GM23248 (cell line): ENCODE measurements around the gene CACNB4. TPM values are rescaled to one million over a fixed set of nuclear protein-coding genes. Genes with fewer than 3 reads are reported as not detected.

Experiments used
- DNase-seq: peaks from one replicate; pipeline ENCODE4 v3.0.0-alpha.2; 2015
- H2AFZ ChIP-seq: fragments of 200-600 bp; sonication (generic); 2 replicates; pipeline ENCODE4 v1.6.1; 2016; ENCODE audit warnings: antibody characterized with exemption
- H3F3A ChIP-seq: fragments of 200-600 bp; sonication (generic); 2 replicates; pipeline ENCODE4 v1.6.1; 2016; ENCODE audit warnings: mild to moderate bottlenecking, antibody characterized with exemption, mixed run types; ENCODE audit not compliant: insufficient read depth
- H3K27ac ChIP-seq: fragments of 200-600 bp; sonication (generic); 2 replicates; pipeline ENCODE4 v1.5.1; 2016; ENCODE audit warnings: mild to moderate bottlenecking
- H3K27me3 ChIP-seq: fragments of 200-600 bp; sonication (generic); replicated peaks from 2 replicates; pipeline ENCODE4 v1.6.1; 2016; ENCODE audit warnings: mild to moderate bottlenecking; ENCODE audit not compliant: insufficient read depth
- H3K36me3 ChIP-seq: fragments of 200-600 bp; sonication (generic); 2 replicates; pipeline ENCODE4 v1.6.1; 2016; ENCODE audit warnings: low read depth, mild to moderate bottlenecking
- H3K4me1 ChIP-seq: fragments of 200-600 bp; sonication (generic); 2 replicates; pipeline ENCODE4 v1.6.1; 2016; ENCODE audit warnings: mild to moderate bottlenecking; ENCODE audit not compliant: insufficient read depth
- H3K4me2 ChIP-seq: fragments of 200-600 bp; sonication (generic); one replicate; pipeline ENCODE4 v1.6.1; 2016; ENCODE audit warnings: mild to moderate bottlenecking; ENCODE audit not compliant: unreplicated experiment
- H3K4me3 ChIP-seq: fragments of 200-600 bp; sonication (generic); 2 replicates; pipeline ENCODE4 v1.5.1; 2016; ENCODE audit warnings: mild to moderate bottlenecking
- H3K79me2 ChIP-seq: fragments of 200-600 bp; sonication (generic); 2 replicates; pipeline ENCODE4 v1.6.1; 2016; ENCODE audit warnings: mild to moderate bottlenecking; ENCODE audit not compliant: insufficient read depth
- H3K9ac ChIP-seq: fragments of 200-600 bp; sonication (generic); 2 replicates; pipeline ENCODE4 v1.6.1; 2016; ENCODE audit warnings: mild to moderate bottlenecking
- H3K9me2 ChIP-seq: fragments of 200-600 bp; sonication (generic); 2 replicates; pipeline ENCODE4 v1.6.1; 2016; ENCODE audit warnings: mixed run types, mild to moderate bottlenecking, moderate library complexity; ENCODE audit not compliant: insufficient read depth
- H3K9me3 ChIP-seq: fragments of 200-600 bp; sonication (generic); one replicate; pipeline ENCODE4 v1.6.1; 2017; ENCODE audit warnings: low read depth
- H4K20me1 ChIP-seq: fragments of 200-600 bp; sonication (generic); 2 replicates; pipeline ENCODE4 v1.6.0; 2016; ENCODE audit not compliant: insufficient read depth
- EZH2 ChIP-seq: fragments of 200-600 bp; sonication (generic); IDR thresholded peaks from 2 replicates; pipeline ENCODE4 v1.6.1; 2018; ENCODE audit warnings: antibody characterized with exemption, mild to moderate bottlenecking; ENCODE audit not compliant: insufficient read depth, poor library complexity, severe bottlenecking
- EZH2phosphoT487 ChIP-seq: fragments of 200-600 bp; sonication (generic); IDR thresholded peaks from 2 replicates; pipeline ENCODE4 v1.6.1; 2018; ENCODE audit warnings: antibody characterized with exemption, moderate library complexity, mild to moderate bottlenecking, low read depth; ENCODE audit not compliant: insufficient read depth
- WGBS, 2 experiments: methylation state at CpG; one replicate each; pipeline ENCODE4 v1.1.6; 2015 to 2017; ENCODE audit warnings: low lambda C conversion rate in 2 of 2, low coverage in 1 of 2; ENCODE audit errors: missing lambda C conversion rate in 2 of 2; 5-methylcytosine and 5-hydroxymethylcytosine counted together
- in situ Hi-C: fragments of 300-500 bp; cut with MboI; formaldehyde crosslinking; loops from 2 replicates; pipeline ENCODE4 v1.15.0; 2020
- polyA plus RNA-seq: library from polyadenylated mRNA; unstranded; fragments of >200 nt; fragmentation: Nextera tagmentation; extraction: Ambion mirVana; gene quantifications from 2 replicates; pipeline ENCODE4 v1.2.1, GENCODE V29; 2016
- total RNA-seq: library from RNA; depleted of rRNA; stranded (reverse); fragments of >200 nt; shearing (Covaris generic); gene quantifications from 2 replicates; pipeline ENCODE4 v1.2.3, GENCODE V29; 2014

Gene CACNB4
- total and polyA plus RNA-seq, 2 experiments from 2014 or later = 0.05 to 0.11 TPM

DNA sequence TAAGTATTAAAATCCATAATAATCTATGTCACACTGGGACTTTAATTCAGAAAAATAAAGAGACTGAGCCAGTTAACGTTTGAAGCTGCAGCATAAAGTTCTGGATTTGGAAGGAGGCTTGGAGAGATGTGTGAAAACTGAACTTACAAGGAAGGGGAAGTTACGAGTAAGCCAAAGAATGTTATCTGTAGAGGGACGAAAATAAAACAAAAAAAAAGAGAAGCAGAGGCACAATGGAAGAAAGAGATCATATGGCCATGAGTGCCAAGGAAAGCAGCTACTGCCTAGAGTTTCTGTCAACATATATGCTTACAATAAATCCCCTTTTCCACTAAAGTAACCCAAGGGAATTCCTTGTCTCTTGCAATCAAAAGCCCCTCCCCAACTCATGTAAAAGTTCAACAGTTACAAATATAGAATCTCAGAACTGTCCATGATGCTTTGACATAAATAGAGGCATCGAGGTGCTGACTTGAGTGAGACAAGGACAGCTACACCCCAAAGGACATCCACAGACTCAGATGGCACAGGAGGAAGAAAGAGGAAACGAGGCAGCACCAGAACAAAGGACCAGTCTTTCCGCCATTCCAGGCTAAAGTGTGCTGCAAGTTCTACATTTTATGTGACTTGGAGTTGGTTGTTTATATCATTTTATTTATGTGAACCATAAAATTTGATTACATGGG is 254.5 kb downstream of the CACNB4 start:
- H3K4me1 ChIP-seq = no peaks in the 10 kb centered on the region
- no peak overlapping the region for H2AFZ ChIP-seq
- no peaks in the 10 kb centered on the region for H3K36me3 ChIP-seq
- no peak for DNase-seq
- H4K20me1 ChIP-seq = no peaks in the 10 kb centered on the region
- H3K9me2 ChIP-seq = no peaks in the 10 kb centered on the region
- in situ Hi-C loops = no loop called here
- no peaks in the 10 kb centered on the region for H3F3A ChIP-seq
- no peaks in the 10 kb centered on the region for H3K9me3 ChIP-seq
- H3K79me2 ChIP-seq = no peaks in the 10 kb centered on the region
- H3K27ac ChIP-seq = no peak overlapping the region
- no peak overlapping the region for H3K9ac ChIP-seq
- H3K4me2 ChIP-seq = no peak overlapping the region
- H3K27me3 ChIP-seq = no peaks in the 10 kb centered on the region; the same call in 1 of the 2 replicates
- TF ChIP-seq EZH2 = no peak
- TF ChIP-seq EZH2phosphoT487 = no peak
- WGBS, 2 experiments = 37 to 43% methylated on average over 6 of the region's 6 CpGs
- H3K4me3 ChIP-seq = no peak overlapping the region

DNA sequence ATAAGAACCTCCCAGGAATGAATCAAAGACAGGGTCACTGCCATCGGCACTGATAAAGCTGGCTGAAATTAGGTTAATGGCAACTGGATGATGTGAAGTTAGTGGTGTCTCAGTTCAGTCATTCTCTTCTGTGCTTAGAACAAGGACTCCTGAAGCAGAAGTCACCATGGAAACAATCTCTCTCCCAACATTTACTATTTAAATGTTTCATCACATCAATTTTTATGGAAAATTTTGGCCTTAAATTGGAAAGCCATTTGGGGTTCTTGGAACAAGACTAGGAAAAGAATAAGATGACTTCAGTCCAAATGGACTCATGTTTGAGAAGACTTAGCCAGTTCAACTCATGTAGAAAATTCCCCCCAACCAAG is 255.2 kb downstream of the CACNB4 start:
- Histone ChIP-seq H3K4me2 (no peak overlapping the region), H3K36me3 (no peaks in the 10 kb centered on the region), H3K9me2 (no peaks in the 10 kb centered on the region), H3K27ac (no peak overlapping the region), H3K27me3 (no peaks in the 10 kb centered on the region; the same call in 1 of the 2 replicates), H3K9me3 (no peaks in the 10 kb centered on the region), H4K20me1 (no peaks in the 10 kb centered on the region), H3K4me3 (no peak overlapping the region), H3K9ac (no peak overlapping the region), H2AFZ (no peak overlapping the region), H3K4me1 (no peaks in the 10 kb centered on the region), H3F3A (no peaks in the 10 kb centered on the region), H3K79me2 (no peaks in the 10 kb centered on the region)
- 25 to 30% methylated on average over 1 of the region's 1 CpG for WGBS, 2 experiments
- TF ChIP-seq EZH2 (no peak), EZH2phosphoT487 (no peak)
- in situ Hi-C loops = no loop called here
- no peak for DNase-seq

DNA sequence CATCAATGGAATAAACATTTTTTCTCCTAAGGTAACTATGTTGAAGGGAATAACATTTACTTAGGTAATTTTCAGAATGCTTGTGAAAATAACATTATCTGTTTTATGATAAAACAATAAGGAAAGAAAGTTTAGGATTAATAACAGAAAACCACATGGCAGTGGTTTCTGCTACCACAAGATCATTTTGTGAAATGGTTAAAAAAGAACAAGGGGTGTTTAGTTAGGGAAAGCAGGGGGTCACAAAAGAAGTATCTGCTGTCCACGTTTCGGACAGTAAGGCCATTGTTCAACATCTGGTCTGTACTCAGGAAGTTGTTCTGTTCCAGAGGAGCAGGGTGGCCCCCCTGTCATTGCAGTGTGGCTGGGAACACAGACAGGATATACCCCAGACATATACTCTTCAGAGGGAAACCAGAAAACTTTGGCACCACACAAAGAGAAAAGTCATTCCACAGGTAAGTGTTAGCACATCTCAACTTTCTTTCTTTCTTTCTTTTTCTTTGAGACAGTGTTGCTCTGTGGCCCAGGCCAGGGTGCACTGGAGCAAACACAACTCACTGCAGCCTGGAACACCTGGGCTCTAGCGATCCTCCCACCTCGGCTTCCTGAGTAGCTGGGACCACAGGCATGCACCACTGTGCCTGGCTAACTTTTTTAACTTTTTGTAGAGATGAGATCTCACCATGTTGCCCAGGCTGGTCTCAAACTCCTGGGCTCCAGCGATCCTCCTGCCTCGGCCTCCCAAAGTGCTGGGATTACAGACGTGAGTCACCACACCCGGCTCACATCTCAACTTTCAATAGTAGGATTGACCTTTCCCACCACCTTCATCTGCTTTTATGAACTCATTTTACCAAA is 255.8 kb downstream of the CACNB4 start:
- Histone ChIP-seq H2AFZ (no peak overlapping the region), H4K20me1 (no peaks in the 10 kb centered on the region), H3F3A (no peaks in the 10 kb centered on the region), H3K4me1 (no peaks in the 10 kb centered on the region), H3K9ac (no peak overlapping the region), H3K9me3 (no peaks in the 10 kb centered on the region), H3K4me3 (no peak overlapping the region), H3K36me3 (no peaks in the 10 kb centered on the region), H3K27me3 (no peaks in the 10 kb centered on the region; the same call in 1 of the 2 replicates), H3K79me2 (no peaks in the 10 kb centered on the region), H3K27ac (no peak overlapping the region), H3K4me2 (no peak overlapping the region), H3K9me2 (no peaks in the 10 kb centered on the region)
- 59 to 71% methylated on average over 8 of the region's 8 CpGs for WGBS, 2 experiments
- TF ChIP-seq EZH2 = no peak
- TF ChIP-seq EZH2phosphoT487 = no peak
- in situ Hi-C loops = no loop called here
- DNase-seq = no peak

DNA sequence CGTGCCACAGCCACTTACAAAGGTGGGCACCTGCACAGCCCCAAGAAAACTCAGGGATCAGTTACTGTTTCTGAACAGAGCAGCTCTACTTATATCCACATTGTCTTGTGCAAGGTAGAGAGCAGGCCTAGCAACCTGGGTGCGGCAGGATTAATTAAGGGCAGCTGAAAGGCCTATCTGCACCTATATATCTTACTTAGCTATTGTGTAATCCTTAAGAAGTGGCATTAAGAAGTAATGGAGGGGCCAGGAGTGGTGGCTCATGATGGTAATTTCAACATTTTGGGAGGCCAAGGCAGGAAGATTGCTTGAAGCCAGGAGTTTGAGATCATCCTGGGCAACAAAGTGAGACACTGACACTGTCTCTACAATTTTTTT is 257.8 kb downstream of the CACNB4 start:
- no peaks in the 10 kb centered on the region; the same call in 1 of the 2 replicates for H3K27me3 ChIP-seq
- H3K9me3 ChIP-seq = no peaks in the 10 kb centered on the region
- no peaks in the 10 kb centered on the region for H3K36me3 ChIP-seq
- TF ChIP-seq EZH2 = no peak
- no peak for TF ChIP-seq EZH2phosphoT487
- H3K4me1 ChIP-seq = no peaks in the 10 kb centered on the region
- no peak overlapping the region for H3K4me3 ChIP-seq
- H3K27ac ChIP-seq = no peak overlapping the region
- H3K79me2 ChIP-seq = no peaks in the 10 kb centered on the region
- H3F3A ChIP-seq = no peaks in the 10 kb centered on the region
- no peak overlapping the region for H3K4me2 ChIP-seq
- H3K9ac ChIP-seq = no peak overlapping the region
- no peaks in the 10 kb centered on the region for H4K20me1 ChIP-seq
- no peak for DNase-seq
- H3K9me2 ChIP-seq = no peaks in the 10 kb centered on the region
- in situ Hi-C loops = no loop called here
- 67 to 78% methylated on average over 2 of the region's 2 CpGs for WGBS, 2 experiments
- H2AFZ ChIP-seq = no peak overlapping the region
